Stimulated activated CD8-positive, alpha-beta memory T cell treated with anti-CD3 and anti-CD28 coated beads, Interleukin-7, amount 100 ng/mL, for 4 hours (primary cell): ENCODE data around the gene CFAP206.
"Not testable (repeated sequence)": the region's sequence is repeated elsewhere in the genome, so short reads cannot be mapped to it uniquely, and the experiment has no call there.

Source experiments
- DNase-seq, 2 donors: peaks; one replicate each; pipeline ENCODE4 v3.0.0-alpha.2; 2020; ENCODE audit warnings: low read depth in 2 of 2

CFAP206 gene

DNA sequence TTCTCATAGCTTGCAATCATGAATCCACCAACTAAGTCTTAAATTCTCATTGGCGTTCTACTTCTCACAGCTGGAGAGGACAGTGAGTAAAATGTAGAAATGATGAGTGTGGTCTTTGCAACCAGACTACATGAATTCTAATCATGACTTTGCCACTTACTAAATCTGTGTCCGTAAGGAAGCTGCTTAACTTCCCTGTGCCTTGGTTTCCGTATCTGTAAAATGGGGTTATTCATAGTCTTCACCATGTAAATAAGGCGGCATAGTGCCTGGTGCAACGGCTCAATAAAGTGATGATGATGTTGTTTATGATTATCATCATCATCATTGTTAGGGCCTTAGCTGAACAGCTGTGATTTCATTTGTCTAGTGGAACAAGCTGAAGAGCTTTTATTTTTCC, 12.6 kb downstream of the CFAP206 start:
- DNase-seq: no peak

DNA sequence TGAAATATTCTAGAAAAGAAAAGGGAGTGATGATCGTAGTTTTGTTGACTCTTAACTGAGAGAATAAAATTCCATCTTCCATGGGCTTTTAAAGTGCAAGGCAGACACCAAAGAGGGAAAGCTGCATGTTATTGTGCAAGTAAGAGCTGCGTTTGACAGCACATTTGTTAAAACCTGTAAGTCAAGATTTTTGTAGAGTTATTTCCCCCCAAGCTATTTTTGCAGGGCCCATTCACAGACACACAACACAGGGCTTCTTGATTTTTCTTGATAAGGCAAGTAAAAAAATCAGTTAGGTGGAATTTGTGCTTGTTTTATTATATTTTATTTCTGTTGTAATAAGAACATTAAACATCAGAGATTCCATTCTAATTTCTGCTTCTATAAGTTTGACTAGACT, 13.8 kb downstream of the CFAP206 start:
- no peak for DNase-seq

DNA sequence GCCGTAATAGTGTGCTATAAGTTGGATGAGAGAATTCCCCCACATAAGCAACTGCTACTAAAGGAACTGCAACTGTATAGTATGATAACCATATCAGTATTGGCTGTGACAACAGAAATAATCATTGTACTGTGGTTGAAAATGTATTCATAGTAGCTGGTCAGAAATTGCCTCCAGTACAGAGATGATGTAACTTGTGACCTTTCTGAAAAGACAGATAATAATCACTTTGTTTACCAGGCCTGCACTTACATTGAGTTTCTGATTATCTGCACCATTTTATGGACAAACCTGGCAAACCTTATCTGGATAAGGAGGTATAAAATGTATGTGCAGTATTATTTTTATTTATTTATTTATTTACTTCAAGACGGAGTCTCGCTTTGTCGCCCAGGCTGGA, 19.0 kb downstream of the CFAP206 start:
- no peak for DNase-seq

DNA sequence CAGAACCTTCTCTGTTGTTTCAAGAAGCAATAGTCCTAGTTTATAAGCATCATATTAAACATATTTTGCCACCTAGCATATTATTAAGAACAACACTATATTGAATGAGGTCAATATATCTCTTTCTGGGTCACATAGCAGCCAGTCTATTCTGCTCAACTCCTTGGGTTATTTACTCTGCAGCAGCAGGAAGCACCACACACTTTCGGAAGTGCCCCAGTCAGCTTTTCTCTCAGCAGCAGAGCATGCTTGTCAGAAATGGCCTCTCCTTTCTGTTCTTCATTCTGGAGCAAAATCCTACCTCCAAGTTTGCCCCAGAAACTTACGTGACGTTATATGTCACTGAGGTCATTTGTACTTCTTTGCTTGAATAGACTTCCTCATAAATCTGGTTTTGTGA, 22.7 kb downstream of the CFAP206 start:
- no peak for DNase-seq

DNA sequence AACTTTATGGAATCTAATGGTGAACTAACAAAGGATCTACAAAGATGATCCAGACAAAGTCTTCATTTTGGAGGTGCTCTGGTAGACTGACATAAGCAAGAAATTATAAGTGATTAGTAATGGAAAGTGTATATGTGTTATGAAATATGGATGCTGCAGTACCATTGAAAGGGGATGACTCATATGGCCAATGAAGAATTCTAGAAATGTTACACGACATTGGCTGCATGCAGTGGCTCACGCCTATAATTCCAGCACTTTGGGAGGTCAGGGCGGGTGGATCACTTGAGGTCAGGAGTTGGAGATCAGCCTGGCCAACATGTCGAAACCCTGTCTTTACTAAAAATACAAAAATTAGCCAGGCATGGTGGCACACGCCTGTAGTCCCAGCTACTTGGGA, 23.5 kb downstream of the CFAP206 start:
- no peak for DNase-seq

DNA sequence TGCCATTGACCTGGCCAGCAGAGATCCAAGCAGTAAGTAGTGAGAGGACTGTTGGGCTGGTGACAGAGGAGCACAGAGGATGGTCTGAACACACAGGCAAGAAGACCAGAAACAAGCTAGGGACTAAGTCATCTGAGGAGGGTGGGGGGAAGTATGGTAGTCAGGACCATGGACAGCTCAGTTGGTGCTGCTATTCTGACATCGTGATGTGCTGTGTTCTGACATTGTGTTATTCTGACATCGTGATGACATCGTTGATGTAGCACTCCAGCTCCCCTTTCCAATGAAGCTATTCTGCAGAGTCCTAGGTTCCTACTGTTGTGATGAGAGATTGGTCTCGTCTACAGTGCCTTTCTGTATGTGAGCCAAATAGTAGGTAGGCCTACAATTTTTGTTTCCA, 28.7 kb downstream of the CFAP206 start:
- peak; percentile 0 to 3 for DNase-seq

DNA sequence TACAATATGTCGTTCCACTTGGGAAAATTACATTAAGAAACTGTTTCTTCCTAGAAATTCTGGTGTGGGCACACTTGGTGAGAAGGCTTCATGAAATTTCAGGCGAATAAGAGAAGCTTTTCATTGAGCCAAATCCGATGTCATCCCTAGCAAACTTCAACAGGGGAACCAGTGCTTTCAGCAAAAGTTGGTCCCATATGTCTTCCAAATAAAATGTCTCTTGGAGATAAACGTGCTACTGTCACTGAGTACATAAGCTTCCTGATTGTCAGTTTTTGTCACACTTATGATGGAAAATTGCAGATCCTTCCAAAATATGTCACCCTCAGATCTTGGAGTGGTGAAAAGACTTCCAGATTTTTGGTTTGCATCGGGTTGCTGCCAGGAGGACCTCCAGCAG, 33.9 kb downstream of the CFAP206 start:
- DNase-seq: no peak

DNA sequence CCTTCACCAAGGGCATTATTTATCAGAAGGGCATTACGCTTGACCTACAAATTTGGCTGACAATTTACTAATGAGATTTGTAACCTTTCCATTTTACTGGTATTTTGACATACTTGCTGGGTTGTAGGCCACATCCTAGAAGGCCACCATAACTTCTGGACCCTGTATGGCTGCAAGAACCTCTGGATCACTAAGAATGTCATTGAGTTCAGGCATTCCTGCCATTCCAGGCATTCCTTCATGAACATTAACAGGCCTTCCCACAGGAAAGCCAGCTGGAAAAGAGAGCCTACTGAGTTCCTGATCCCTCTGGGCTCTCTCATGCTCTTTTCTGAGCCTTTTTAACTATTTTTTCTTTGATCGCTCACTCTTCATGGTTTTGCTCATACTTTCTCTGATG, 36.6 kb downstream of the CFAP206 start:
- no peak for DNase-seq

DNA sequence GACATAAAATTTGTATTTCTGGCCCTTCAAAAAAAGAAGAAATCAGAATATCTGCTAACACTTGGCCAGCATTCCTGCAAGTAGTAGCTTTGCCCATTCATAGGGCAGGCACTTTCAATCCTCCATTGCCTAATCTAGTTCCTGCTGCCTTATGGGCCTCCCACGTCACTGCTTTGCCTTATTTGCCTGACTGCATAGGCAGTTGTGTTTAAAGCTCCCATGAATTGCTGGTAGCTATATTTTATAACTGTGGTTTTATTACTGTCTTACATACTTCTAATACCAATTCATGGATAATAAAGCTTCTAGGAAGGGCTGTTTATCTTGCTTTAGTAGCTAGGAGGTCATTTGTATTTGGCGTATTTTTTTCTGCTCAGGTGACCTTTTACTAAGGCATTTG, 57.3 kb downstream of the CFAP206 start:
- no peak for DNase-seq

DNA sequence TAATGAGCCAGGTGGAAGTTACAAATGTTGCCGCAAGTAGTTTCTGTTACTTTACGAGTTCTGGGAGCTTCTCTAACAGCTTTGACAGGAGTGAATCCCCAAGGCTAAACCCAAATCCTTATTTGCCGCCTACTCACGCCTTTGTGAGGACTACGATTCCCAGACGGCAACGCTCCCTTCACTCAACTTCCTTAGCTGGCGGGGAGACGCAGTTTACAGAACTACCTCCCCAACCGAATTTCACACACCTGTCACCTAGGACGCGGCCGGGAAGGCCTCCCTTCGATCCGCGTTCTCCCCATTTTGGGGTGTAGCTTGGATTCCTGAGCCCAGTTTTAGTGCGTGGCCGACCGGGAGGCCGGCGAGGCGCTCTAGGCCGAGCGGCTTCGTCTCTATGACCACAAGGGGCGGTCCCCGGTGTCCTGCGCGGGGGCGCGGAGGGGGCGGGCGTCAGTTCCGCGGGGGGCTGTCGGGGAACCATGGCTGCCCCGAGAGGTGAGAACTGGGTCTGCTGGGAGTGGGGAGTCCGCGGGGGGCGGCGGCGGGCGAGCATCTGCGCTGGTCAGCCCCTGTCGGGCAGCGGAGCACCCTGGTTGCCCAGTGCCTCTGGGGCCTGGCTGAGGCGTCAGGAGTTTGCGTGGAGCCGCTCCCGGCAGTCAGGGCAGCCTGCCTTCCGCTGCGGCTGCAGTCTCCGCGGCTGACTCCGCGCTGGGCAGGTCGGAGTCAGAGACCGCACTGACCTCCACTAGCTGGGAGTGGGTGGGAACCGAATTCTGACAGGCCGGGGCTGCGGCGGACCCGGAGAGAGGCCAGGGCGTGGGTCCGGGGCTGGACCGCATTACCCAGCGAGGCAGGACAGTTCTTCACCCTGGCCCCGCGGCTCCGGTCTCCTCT, 65.0 kb downstream of the CFAP206 start, which contains the start of gene SLC35A1:
SLC35A1 (plus strand) TSS at position 450 of the 894 bp plus-strand sequence; CDS start at position 480, 30 bp downstream.
- DNase-seq: peak; percentile 67 to 81

DNA sequence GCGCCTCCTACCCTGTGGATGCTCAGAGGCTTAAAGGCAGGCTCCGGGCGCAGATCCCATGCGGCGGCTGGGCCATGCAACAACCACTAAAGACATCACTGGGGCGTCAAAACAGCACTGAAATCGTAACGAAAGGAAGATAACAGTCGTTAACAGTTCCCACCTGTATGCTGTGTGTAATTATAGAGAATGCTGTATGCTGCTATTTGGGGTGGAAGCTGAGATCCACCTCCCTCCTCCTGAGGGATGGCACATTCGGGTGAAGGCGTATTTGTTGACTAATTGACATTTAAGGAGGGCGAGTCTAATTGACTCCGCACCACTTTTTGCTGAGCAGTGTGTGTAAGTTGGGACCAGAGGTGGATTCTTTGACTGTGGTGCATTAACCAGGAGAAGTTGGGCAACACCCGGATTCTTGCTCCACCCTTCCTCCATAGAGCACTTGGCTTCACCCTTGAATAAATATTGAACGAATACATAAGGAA, 65.7 kb downstream of the CFAP206 start:
- peak in 1 of 2 donors; percentile 41 for DNase-seq

DNA sequence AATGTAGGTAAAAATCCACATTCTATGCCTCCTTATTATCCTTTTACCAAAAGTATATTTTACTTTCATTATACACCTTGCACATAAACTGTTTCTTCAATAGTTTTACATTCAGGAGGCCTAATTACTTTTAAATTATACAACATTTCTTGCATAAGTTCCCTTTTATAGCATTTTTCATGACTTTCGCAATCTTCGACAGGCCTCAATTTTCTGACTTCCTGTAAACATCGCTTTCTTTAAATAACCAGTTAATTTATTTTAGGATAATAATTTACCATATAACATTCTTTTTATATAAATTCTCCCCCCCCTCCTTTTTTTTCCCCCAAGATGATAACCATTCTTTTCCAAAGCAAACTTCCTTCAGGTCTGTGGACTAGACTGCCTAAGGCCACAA, 74.2 kb downstream of the CFAP206 start:
- DNase-seq: no peak

DNA sequence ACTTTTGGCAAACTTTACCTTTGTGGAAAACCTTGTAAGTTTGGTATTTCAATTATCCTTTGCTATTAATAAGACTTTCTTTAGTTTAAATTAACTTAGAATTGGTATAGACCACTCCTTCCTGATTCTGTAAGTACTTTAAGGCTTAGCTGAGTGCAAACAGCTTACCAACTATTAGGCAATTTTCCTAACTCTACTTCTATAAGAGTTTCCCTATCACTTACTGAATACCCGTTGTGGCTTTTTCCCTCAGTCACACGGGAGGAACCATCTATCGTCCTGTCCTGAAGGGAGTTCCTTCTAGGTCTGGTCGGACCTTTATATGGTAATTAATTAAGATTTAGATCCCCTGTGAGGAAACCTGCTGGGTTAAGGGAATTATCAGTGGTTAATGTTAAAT, 74.6 kb downstream of the CFAP206 start:
- no peak for DNase-seq

DNA sequence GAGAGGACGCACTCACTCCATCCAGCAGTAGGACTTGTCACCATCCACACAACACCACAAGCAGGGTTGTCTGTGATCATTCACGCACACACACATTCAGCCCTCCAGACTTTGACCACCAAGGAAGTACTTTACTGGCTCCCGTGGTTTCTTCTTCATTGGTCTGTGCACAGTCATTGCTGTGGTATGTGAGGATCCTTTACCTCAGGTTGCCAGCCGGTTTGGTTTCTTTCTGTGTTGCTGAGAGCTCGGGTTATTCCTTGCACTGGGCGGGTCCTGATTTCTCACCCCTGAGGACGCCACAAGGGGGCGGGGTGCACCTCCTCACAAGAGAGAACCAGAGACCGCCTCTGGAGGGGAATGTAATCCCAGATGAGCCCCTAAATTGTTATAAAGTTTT, 76.2 kb downstream of the CFAP206 start:
- DNase-seq: no peak

DNA sequence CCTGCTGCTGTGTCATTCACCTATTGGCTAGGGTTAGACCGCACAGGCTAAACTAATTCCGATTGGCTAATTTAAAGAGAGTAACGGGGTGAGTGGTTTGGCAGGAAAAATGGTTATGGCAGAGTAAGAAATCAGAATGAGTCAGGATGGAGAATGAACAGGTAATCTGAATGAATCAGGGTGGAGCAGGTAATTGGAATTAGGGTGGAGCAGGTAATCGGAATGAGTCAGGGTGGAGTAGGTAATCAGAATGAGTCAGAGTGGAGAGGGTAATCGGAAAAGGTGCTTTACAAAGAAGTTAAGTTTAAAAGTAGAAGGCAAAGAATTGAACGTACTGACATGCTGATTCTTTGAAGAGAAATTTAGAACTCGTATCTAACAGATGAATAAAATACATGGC, 76.7 kb downstream of the CFAP206 start:
- no peak for DNase-seq

DNA sequence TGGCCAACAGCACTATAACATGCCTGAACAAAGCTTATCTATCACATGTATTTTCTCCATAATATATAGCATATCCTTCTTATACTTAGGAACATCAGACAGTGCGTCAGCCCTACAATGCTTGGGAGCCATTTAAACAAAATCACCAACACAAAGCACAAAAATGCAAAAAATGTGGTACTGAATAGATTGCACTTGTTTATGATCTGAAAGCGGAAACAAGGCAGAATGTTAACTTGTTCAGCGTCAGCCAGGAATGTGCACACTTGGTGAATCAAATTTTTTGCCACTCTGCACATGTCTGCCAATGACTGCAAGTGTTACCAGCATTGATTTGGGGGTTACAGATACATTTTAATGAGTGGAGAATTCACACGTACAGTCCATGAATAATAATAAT, 79.8 kb downstream of the CFAP206 start:
- DNase-seq: no peak

DNA sequence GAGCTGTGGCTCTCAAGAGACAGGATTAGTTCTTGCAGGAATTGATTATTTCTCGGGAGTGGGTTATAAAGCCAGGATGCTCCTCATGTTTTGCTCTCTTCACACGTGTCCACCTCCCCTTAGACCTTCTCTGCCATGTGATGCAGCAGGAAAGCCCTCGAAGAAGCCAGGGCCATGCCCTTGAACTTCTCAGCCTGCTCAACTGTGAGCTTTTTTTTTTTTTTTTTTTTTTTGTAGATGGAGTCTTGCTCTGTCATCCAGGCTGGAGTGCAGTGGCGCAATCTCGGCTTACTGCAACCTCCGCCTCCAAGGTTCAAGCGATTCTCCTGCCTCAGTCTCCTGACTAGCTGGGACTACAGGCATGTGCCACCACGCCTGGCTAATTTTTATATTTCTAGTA, 81.6 kb downstream of the CFAP206 start:
- DNase-seq: not testable (repeated sequence)

DNA sequence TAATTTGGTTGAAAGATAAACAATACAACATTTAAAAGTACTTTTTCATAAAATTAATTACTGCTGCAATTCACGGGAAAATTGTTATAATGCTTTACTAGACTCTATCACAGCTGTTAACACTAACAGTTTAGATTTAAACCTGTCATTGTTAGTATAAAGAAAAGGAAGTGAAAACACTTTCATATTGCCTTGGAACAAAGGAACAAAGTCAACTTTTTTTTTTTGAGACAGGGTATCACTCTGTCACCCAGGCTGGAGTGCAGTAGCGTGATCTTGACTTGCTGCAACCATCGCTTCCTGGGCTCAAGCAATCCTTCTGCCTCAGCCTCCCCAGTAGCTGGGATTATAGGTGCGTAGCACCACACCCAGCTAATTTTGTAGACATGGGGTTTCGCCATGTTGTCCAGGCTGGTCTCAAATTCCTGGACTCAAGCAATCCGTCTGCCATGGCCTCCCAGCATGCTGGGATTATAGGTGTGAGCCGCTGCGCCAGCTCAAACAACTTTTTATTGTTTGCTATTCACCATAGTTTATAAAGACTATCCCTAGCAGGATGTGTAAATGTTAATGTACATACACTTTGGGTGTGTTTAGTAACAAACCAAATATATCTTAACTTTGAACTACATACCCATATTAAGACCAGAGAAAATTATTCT, 87.1 kb downstream of the CFAP206 start:
- DNase-seq: no peak

DNA sequence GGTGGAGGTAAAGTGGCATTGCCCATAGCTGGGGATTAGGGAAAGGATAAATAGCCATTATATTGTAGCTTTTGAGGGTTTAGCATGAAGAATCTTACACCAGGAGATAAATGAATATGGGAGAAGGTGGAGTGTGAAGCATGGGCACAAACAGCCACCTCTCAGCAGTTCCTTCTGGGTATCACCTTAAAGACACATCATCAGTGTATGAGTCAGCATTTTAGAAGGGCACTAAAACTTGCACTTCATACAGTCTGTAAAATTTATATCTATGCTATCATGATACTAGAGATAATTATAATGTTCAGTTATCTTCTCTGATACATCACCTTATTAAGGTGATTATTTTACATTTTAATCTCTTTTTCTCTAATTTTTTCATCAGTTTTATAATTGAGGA, 90.3 kb downstream of the CFAP206 start:
- no peak for DNase-seq

DNA sequence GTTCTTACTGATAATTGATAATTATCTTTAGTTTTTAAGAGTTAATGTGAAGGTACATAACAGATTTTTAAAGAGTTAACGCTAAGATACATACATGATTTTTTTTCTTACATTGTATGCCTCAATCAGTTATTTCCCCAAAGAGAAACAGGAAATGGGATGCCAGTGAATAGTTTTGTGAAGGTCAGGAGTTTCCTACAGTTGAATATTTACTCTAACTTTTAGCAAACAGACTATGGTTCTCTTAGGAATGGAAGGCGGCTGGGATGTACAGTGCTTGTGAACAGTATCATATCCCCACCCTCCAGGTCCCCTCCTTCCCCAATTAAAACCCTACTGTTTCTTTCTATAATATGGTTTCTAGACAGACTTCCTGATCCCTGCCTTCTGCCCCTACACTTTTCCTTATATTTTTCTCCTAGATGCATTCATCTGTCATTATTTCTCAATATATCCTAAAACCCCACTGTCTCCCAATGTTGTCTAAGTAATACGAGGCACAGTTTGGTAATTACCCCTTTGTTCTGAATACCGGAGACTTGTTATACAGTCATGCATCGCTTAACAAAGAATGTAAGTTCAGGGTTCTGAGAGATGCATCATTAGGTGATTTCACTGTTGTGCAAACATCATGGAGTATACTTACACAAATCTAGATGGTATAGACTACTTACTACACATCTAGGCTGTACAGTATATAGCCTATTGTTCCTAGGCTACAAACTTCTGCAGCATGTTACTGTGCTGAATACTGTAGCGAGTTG, 94.2 kb downstream of the CFAP206 start:
- DNase-seq: no peak

DNA sequence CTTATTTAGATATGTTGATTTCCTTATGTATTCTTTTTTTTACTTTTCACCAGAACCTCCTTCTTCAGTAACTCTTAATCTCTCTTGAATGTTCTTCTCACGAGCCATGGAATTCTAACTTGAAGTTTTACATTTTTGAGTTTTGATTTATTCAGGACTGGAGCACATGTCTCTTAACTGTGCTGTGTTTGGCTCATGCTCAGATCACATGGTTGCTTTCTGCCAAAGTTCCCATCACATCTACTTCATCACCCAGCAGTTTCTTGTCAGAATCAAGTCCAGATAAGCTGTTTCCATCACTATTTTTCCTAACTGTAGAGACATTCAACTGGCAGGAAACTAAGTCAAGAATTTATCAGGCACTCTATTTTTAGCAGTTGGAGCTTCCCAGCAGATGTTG, 96.7 kb downstream of the CFAP206 start:
- no peak for DNase-seq
